MM.1S (cell line): ENCODE data around the gene SELENOW.

Source experiments
- EZH2 ChIP-seq: fragments of 300-600 bp; sonication (generic); optimal IDR thresholded peaks from 2 replicates; pipeline ENCODE3; 2017; ENCODE audit warnings: low read depth, mild to moderate bottlenecking, antibody characterized with exemption, low read length, mixed read lengths
- TF ChIP-seq, protein P1 (sequence below): fragments of 300-600 bp; sonication (generic); IDR thresholded peaks from 2 replicates; pipeline ENCODE4 v1.5.1; 2016; ENCODE audit warnings: antibody characterized with exemption, low read length, mixed read lengths

DNA sequence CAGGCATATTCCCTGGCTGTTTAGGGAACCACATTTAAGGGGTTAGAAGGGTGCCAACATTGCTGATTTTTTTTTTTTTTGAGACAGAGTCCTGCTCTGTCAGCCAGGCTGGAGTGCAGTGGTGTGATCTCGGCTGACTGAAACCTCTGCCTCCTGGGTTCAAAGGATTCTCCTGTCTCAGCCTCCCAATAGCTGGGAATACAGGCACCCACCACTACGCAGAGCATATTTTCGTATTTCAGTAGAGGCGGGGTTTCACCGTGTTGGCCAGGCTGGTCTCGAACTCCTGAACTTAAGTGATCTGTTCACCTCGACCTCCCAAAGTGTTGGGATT is 35.5 kb downstream of the SELENOW start:
- TF ChIP-seq, protein P1, sequence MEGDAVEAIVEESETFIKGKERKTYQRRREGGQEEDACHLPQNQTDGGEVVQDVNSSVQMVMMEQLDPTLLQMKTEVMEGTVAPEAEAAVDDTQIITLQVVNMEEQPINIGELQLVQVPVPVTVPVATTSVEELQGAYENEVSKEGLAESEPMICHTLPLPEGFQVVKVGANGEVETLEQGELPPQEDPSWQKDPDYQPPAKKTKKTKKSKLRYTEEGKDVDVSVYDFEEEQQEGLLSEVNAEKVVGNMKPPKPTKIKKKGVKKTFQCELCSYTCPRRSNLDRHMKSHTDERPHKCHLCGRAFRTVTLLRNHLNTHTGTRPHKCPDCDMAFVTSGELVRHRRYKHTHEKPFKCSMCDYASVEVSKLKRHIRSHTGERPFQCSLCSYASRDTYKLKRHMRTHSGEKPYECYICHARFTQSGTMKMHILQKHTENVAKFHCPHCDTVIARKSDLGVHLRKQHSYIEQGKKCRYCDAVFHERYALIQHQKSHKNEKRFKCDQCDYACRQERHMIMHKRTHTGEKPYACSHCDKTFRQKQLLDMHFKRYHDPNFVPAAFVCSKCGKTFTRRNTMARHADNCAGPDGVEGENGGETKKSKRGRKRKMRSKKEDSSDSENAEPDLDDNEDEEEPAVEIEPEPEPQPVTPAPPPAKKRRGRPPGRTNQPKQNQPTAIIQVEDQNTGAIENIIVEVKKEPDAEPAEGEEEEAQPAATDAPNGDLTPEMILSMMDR: no peak
- no peak for TF ChIP-seq EZH2
